IMR-90 (cell line): ENCODE data around the gene AMER2.

ENCODE experiments used
- CTCF ChIP-seq: conservative IDR thresholded peaks from 2 replicates; pipeline ENCODE4 v1.5.1; 2012; ENCODE audit warnings: mild to moderate bottlenecking, low read depth, low read length, improper control_type of control experiment
- SMC3 ChIP-seq: fragments of 150-350 bp; IDR thresholded peaks from 2 replicates; pipeline ENCODE4 v1.6.1; 2016; ENCODE audit warnings: low read depth, mild to moderate bottlenecking, antibody characterized with exemption, low read length, moderate library complexity

GRCh38 chr13:25167382-25168174, 4.5 kb downstream of the AMER2 start:
- TF ChIP-seq CTCF (no peak), SMC3 (no peak)
